DMS153 treated with DMSO at 0.1 percent for 48 hours (cell line): ENCODE results near the gene EAF1.
"Not testable (repeated sequence)": the region's sequence is repeated elsewhere in the genome, so short reads cannot be mapped to it uniquely, and the experiment has no call there.

Source experiments
- DNase-seq: peaks from one replicate; lab custom pipeline; 2025; ENCODE audit not compliant: unreplicated experiment; lab: John Stamatoyannopoulos, UW

Gene EAF1

DNA sequence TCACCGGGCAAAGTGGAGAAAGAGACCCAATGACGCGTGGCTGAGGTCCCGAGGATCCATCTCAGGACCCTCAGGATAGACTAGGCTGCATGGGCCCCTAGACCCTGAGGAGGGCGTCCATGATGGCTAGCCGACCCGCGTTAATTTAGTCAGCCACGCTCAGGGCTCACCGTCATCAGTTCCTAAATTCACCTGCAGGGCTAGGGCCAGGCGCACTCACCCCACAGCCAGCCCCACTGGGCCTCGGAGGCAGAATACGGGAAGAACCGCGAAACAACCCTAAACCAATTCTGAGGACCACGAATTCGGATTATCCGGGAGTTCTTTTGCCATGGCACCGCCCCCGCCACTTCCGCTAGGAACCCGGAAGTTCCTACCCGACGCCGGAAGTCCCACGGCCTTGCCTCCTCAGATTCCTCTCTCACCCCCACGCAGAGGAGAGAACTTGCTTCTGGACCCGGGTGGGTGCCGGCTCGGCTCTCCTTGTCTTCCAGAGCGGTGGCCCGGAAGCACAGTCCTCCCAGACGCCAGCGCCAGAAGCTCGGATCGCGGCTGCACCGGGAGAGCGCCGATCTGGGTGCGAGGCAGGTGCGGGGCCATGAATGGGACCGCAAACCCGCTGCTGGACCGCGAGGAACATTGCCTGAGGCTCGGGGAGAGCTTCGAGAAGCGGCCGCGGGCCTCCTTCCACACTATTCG is at the start of gene EAF1, which contains the start of gene METTL6:
Gene EAF1, plus strand, starts transcription at position 417 of the 699 bp plus-strand sequence. Its CDS starts 182 bp downstream, at position 599.
Gene METTL6, minus strand, starts transcription at position 363 of the 699 bp plus-strand sequence. CDS start 1,033 bp downstream, outside the sequence.
- DNase-seq: peak; percentile 9

DNA sequence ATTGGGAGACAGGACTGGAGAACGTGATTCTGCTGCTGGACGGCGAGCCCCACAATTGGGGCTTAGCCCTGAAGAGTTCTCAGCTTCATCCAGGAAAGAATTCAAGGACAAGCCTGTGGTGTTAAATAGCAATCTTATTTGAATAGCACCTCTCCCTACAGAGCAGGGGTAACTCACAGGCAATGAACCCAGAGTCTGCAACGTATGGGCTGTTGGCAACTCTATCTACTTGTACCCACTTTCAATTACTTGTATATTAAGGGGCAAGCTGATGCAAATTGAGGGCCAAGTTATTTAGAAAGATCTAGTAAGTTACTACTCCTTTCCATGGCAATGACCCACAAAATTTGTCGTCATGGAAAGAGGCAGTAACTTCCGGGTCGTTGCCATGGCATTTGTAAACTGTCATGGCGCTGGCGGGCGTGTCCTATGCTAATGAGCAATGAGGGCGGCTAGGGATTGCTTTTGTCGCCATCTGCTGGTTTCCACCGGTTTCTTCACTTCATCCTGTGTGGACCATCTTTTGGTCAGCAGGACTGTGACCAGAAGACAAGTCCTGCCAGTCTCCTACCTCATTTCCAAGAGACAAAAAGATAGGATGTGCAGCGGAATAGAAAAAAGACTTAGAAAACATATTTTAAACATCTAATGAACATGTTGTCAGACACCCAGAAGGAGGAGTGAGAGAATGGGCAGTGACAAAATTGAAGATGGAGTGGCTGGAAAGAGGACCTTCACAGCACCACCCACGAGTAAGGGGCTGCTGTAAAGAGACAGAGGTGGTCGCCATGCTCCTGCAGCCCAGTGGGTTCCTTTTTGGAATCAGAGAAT is 49.2 kb upstream of the EAF1 start:
- peak; percentile 44 for DNase-seq

- DNase-seq: no peak
These were observed 46.2 kb upstream of the EAF1 start for GRCh38 chr3:15380980-15381890.

DNA sequence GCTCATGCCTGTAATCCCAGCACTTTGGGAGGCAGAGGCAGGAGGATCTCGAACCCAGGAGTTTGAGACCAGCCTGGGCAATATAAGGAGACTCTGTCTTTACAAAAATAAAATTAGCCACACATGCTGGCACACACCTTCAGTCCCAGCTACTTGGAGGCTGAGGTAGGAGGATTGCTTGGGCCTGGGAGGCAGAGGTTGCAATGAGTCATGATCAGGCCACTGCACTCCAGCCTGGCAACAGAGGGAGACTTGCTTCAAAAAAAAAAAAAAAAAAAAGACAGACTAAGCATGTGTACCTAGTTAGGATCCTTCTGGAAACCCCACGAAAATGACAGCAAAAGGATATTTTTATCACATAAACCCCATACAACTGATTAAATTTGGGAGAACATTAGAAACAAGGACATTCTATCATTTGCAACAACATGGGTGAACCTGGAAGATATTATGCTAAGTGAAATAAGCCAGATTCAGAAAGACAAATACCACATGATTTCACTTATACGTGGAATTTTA is 44.9 kb upstream of the EAF1 start:
- DNase-seq: no peak

GRCh38 chr3:15384510-15385237 is 42.7 kb upstream of the EAF1 start:
- no peak for DNase-seq

DNA sequence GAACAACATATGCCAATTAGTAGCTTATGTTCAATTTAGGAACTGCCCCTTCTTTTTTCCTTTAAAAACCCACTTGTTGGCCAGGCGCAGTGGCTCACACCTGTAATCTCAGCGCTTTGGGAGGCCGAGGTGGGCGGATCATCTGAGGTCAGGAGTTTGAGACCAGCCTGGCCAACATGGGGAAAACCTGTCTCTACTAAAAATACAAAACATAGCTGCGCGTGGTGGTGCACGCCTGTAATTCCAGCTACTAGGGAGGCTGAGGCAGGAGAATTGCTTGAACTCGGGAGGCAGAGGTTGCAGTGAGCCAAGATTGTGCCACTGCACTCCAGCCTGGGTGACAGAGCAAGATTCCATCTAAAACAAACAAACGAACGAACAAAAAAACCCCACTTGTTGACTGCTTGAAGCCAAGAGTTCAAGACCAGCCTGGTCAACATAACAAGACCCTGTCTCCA is 42.1 kb upstream of the EAF1 start:
- not testable (repeated sequence) for DNase-seq

GRCh38 chr3:15385901-15386653 is 41.3 kb upstream of the EAF1 start:
- no peak for DNase-seq

GRCh38 chr3:15386654-15386955 is 40.8 kb upstream of the EAF1 start:
- not testable (repeated sequence) for DNase-seq

- DNase-seq: no peak
These were observed 40.2 kb upstream of the EAF1 start for GRCh38 chr3:15387171-15387581.

DNA sequence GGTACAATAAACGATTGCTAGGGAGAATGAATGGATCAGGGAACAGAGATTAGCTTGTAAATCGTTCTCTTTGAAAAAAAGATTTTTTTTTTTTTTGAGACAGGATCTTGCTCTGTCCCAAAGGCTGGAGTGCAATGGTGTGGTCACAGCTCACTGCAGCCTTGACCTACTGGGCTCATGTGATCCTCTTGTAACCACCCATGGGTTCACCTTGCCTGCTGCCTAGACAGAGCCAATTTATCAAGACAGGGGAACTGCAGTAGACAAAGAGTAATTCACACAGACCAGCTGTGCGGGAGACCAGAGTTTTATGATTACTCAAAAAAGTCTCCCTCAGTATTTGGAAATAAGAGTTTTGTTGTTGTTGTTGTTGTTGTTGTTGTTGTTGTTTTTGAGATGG is 39.7 kb upstream of the EAF1 start:
- no peak for DNase-seq

- DNase-seq: not testable (repeated sequence)
These were observed 39.1 kb upstream of the EAF1 start for GRCh38 chr3:15388335-15388734.

DNA sequence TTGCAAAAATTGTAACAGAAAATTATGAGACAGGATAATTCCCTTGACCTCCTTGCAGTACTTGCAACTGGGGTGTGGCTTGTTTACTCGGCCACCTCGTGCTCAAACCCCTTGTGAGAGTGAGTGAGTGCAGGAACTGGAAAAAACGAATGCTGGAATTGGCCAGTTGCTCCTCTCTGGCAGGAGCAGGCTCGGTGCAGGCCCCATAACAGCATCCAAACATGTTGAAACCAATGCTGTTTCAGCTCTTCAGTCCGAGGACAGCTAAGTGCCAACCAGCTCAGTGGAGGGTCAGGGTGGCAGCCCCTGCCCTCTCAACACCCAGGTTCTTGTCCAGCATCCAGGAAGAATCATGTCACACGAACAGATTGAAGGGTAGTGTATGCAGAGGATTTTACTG is 36.9 kb upstream of the EAF1 start:
- DNase-seq: no peak

- no peak for DNase-seq
These were observed 36.4 kb upstream of the EAF1 start for GRCh38 chr3:15391007-15391406.

DNA sequence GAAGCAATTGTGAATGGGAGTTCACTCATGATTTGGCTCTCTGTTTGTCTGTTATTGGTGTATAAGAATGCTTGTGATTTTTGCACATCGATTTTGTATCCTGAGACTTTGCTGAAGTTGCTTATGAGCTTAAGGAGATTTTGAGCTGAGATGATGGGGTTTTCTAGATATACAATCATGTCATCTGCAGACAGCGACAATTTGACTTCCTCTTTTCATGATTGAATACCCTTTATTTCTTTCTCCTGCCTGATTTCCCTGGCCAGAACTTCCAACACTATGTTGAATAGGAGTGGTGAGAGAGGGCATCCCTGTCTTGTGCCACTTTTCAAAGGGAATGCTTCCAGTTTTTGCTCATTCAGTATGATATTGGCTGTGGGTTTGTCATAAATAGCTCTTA is 34.1 kb upstream of the EAF1 start:
- DNase-seq: not testable (repeated sequence)

- not testable (repeated sequence) for DNase-seq
These were observed 28.7 kb upstream of the EAF1 start for GRCh38 chr3:15398731-15399133.

DNA sequence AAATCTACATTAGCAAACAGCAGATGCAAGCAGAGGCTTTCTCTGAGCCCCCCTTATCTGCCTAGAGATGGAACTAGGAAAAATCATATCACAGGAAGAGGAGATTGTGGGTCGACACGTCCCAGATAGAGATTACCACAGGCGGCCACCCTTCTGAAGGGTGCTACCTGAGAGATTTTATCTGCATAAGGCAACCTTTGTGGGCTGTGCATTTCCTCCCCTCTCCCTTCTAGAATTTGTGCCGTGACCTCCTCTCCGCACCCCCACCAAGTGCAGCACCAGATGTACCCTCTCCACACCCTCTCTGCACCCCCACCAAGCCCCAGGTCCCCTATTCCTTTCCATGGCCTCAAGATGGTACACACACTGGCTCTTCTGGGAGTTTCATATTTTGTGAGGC is 27.4 kb upstream of the EAF1 start:
- DNase-seq: no peak

DNA sequence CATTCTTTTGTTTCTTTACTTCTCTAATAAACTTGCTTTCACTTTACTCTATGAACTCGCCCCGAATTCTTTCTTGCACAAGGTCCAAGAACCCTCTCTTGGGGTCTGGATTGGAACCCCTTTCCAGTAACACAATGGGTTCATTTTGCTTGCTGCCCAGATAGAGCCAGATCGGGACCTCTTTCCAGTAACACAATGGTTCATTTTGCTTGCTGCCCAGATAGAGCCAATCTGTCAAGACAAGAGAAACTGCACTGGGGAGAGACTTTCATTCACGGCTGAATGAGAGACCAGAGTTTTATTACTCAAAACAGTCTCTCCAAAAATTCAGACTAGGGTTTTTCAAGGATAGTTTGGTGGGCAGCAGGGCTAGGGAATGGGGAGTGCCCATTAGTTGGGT is 25.5 kb upstream of the EAF1 start:
- DNase-seq: no peak

- no peak for DNase-seq
These were observed 23.9 kb upstream of the EAF1 start for GRCh38 chr3:15403495-15403894.

DNA sequence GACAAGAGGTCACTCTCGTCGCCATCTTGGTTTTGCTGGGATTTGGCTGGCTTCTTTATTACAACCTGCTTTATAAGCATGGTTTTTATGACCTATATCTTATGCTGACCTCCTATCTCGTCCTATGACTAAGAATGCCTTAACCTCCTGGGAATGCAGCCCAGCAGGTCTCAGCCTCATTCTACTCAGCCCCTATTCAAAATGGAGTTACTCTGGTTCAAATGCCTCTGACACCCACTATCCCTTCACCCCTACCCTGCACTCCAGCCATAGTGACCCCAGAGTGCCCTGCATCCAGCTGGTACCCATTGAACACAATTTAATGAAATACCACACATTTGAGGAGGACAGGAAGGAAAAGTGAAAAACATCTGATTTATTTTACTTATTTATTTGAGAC is 23.4 kb upstream of the EAF1 start:
- no peak for DNase-seq

DNA sequence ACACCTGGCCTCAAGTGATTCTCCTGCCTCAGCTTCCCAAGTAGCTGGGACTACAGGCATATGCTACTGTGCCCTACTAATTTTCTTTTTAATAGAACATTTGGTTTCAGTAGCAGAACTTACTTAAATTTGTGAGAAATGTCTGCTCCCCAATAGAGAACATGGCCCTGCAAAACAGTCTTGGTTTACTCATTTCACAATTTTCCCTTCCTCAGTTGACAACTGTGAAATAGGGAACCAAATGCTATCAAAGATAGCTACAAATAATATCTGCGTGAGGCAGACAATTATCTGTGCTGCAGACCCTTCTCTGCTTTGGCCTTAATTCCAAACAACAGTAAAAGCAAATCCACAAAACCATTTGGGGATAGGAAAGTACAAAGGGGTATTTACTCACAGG is 22.6 kb upstream of the EAF1 start:
- no peak for DNase-seq
